Measurements from ENCODE around the gene PDE7B. TPM values are rescaled to one million over a fixed set of nuclear protein-coding genes. Genes with fewer than 3 reads are reported as not detected.
A peak's percentile ranks its signal among the peaks of the same experiment; 100 is the strongest.

PDE7B gene
- total RNA-seq, 2 experiments from 2014 or later: 0.73 to 1.1 TPM

DNA sequence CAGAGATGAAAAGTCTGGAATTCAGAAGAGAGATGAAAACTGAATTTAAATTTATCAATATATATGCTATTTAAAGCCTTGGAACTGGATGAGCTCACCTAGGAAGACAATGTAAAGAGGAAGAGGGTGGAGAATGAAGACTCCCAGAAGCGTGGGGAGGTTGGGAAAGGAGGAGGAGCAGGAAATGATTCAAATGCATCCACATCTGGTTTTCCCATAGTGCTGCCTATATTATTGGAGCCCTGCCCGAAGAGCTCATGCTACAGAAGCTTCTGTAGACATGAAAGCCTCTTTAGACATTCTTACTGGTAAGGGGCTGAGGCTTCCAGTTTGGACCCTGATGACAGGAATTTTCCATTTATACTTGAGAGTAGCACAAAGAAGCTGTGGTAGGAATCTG lies 19.2 kb downstream of the PDE7B start:
- intact Hi-C loops (cut with DNase I, micrococcal nuclease): no loop called here
- DNase-seq (no peak), ATAC-seq (no peak)
- H3K4me1 Mint-ChIP-seq: peaks cover 20% of the 10 kb centered on the region
- peaks cover 2% of the 10 kb centered on the region for H3K9me3 Mint-ChIP-seq (ENCODE audit: low read depth)
- CTCF ChIA-PET: interaction anchor here (0.8 to 1.4 kb wide), 4 partner anchors 17 to 181 kb away, joined by 3 to 5 read pairs (median 4); partner anchors contain the start of gene PDE7B
- POLR2A ChIA-PET: no interaction called here
- H3K27ac Mint-ChIP-seq: no peak overlapping the region
- no peaks in the 10 kb centered on the region for H3K36me3 Mint-ChIP-seq (ENCODE audit: low read depth)
- H3K4me3 Mint-ChIP-seq: no peak overlapping the region
- H3K27me3 Mint-ChIP-seq: no peaks in the 10 kb centered on the region

- peaks cover 2% of the 10 kb centered on the region for H3K9me3 Mint-ChIP-seq (ENCODE audit: low read depth)
- intact Hi-C loops (cut with DNase I, micrococcal nuclease): no loop called here
- H3K4me1 Mint-ChIP-seq: peaks cover 25% of the 10 kb centered on the region
- ChIA-PET POLR2A (no interaction called here), CTCF (interaction anchor here (0.9 to 1.4 kb wide), 3 partner anchors 17 to 181 kb away, joined by 3 to 5 read pairs (median 4); partner anchors contain the start of gene PDE7B)
- H3K4me3 Mint-ChIP-seq: no peak overlapping the region
- no peaks in the 10 kb centered on the region for H3K27me3 Mint-ChIP-seq
- no peaks in the 10 kb centered on the region for H3K36me3 Mint-ChIP-seq (ENCODE audit: low read depth)
- ATAC-seq (no peak), DNase-seq (no peak)
- no peak overlapping the region for H3K27ac Mint-ChIP-seq
These were observed 19.8 kb downstream of the PDE7B start for GRCh38 chr6:135871296-135871695.

- ChIA-PET POLR2A (no interaction called here), CTCF (interaction anchor here (1.0 kb wide), 1 partner anchor 18 kb away, joined by 5 read pairs; no protein-coding TSS in a partner anchor)
- Mint-ChIP-seq H3K27ac (no peak overlapping the region), H3K36me3 (ENCODE audit: low read depth) (no peaks in the 10 kb centered on the region), H3K4me3 (no peak overlapping the region), H3K4me1 (peaks cover 29% of the 10 kb centered on the region), H3K27me3 (no peaks in the 10 kb centered on the region), H3K9me3 (ENCODE audit: low read depth) (peaks cover 2% of the 10 kb centered on the region)
- intact Hi-C loops (cut with DNase I, micrococcal nuclease): no loop called here
- DNase-seq (no peak), ATAC-seq (no peak)
These were observed 20.4 kb downstream of the PDE7B start for GRCh38 chr6:135871878-135872277.

DNA sequence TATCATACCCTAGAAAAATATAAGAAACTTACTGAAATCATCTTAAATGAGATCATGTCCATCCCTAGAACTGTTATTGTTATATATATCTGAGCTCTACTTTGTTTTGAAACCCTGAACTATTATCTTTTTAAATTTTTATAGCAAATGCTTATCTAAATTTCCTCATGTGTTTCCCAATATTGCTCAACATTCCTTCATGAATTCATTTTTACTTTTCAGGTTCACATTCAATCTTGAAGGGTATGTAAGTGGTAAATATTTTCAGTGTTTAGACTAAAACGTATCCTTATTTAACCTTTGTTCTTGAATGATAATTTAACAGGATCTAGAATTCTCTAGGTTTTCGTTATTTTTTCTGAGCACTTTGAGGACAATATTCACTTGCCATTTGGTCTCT lies 23.9 kb downstream of the PDE7B start:
- peak overlapping the region; percentile 23 for H3K27ac Mint-ChIP-seq
- DNase-seq (no peak), ATAC-seq (no peak)
- CTCF ChIA-PET: interaction anchor here (1.2 to 1.4 kb wide), 2 partner anchors 47 to 93 kb away, joined by 3 to 4 read pairs; no protein-coding TSS in a partner anchor
- no peaks in the 10 kb centered on the region for H3K27me3 Mint-ChIP-seq
- H3K9me3 Mint-ChIP-seq (ENCODE audit: low read depth): peaks cover under 1% of the 10 kb centered on the region
- intact Hi-C loops (cut with DNase I, micrococcal nuclease): no loop called here
- H3K4me1 Mint-ChIP-seq: peaks cover 41% of the 10 kb centered on the region
- H3K4me3 Mint-ChIP-seq: no peak overlapping the region
- POLR2A ChIA-PET: no interaction called here
- no peaks in the 10 kb centered on the region for H3K36me3 Mint-ChIP-seq (ENCODE audit: low read depth)

DNA sequence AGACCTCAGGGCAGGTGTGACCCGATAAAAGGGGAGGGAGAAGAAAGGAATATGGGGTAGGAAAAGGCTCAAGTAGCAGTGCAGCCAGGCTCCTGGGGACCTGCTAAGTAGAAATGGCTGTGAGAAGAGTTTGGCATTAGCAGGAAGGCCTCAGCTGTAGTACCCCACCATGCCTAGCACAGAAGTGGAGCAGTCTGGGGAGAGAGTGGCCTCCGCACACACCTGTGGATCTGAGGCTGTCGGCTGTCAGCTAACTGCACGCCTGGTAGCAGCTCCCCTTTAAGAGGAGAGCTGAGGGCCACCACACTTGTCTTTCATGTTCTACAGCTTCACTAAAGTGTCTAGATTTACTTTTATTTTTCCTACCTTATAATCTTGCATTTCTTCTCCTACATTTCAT lies 24.6 kb downstream of the PDE7B start:
- no peak for ATAC-seq
- intact Hi-C loops (cut with DNase I, micrococcal nuclease): no loop called here

DNA sequence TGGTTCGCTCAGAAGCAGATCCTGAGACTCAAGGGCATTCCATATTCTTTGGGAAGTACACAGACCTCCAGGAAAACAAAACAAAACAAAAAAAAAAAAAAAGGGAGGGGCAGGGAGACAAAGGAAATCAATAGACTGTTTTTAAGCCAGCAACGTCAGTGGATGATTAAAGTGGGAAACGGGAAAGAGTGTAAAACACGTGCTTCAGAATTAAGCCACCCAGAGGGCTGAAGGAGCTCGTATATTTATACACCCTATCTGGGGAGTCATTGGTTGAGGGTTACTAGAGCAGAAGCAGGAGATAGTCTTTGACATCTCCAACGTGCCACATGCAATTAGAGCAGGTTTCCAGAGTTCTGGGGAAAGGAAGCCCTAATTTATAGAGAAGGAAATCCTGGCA lies 26.2 kb downstream of the PDE7B start:
- Mint-ChIP-seq H3K4me3 (no peak overlapping the region), H3K27ac (no peak overlapping the region), H3K27me3 (no peaks in the 10 kb centered on the region), H3K36me3 (ENCODE audit: low read depth) (no peaks in the 10 kb centered on the region), H3K4me1 (peaks cover 50% of the 10 kb centered on the region), H3K9me3 (ENCODE audit: low read depth) (no peaks in the 10 kb centered on the region)
- ATAC-seq: no peak
- CTCF ChIA-PET: no interaction called here
- POLR2A ChIA-PET: no interaction called here
- no peak for DNase-seq
- intact Hi-C loops (cut with DNase I, micrococcal nuclease): no loop called here

More for the DNA sequence above, 24.6 kb downstream of the PDE7B start:
- peak overlapping the region; percentile 24 for H3K27ac Mint-ChIP-seq
- H3K27me3 Mint-ChIP-seq: no peaks in the 10 kb centered on the region
- peak; percentile 23 for DNase-seq
- peaks cover 42% of the 10 kb centered on the region for H3K4me1 Mint-ChIP-seq
- ChIA-PET POLR2A (no interaction called here), CTCF (interaction anchor here (0.9 to 1.4 kb wide), 3 partner anchors 20 to 93 kb away, joined by 3 to 4 read pairs (median 3); no protein-coding TSS in a partner anchor)
- H3K36me3 Mint-ChIP-seq (ENCODE audit: low read depth): no peaks in the 10 kb centered on the region
- H3K9me3 Mint-ChIP-seq (ENCODE audit: low read depth): no peaks in the 10 kb centered on the region
- no peak overlapping the region for H3K4me3 Mint-ChIP-seq

DNA sequence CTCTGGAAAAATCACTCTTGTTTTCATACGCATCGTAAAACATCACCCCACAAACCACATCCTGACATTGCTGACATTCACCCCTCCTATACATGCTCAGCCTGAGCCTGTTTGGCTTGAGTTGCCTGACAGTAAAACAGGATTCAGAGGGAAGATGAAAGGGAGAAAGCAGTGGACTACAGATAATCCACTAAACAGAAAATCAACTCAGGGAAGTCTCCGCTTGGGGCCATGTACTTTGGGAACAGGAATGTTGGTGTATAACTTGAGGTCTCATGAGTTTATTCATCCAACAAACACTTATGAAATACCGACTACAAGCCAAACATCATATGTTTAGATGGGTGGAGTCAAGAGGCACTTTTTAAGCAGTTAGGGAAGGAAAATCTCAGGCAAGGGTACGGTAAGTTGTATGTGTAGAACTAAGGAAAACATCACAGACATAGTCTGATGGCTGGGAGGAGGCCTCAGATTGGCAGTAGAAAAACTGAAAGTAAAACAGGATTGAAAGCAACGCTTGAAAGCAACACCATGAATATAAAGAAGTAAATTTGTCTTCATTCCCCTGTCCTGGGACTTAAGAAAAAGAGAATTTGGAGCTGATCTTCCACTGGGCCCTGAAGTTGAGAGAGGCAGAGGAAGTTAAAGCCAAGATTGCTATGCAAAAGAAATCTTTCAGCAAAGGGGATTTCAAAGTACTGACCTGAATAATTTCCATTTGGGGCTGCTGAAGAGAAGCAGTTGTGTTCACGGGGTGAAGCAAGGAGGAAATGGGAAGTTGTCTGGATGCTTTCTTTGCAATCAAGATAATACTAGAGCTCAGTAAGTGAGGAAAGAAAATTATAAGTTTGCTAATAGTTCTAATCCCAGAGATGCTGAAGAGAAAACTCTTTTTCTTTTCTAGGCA lies 28.8 kb downstream of the PDE7B start:
- ATAC-seq: peak; percentile 92
- H3K36me3 Mint-ChIP-seq (ENCODE audit: low read depth): no peaks in the 10 kb centered on the region
- POLR2A ChIA-PET: no interaction called here
- CTCF ChIA-PET: interaction anchor here (0.6 to 0.8 kb wide), 3 partner anchors 21 to 456 kb away, joined by 3 to 4 read pairs (median 3); no protein-coding TSS in a partner anchor
- H3K4me3 Mint-ChIP-seq: peak overlapping the region; percentile 72
- DNase-seq: peak; percentile 68
- intact Hi-C loops (cut with DNase I, micrococcal nuclease): loop anchor here in 1 of 2 experiments (1.0 kb wide), 1 partner anchor 382 kb away; no protein-coding TSS in a partner anchor
- H3K4me1 Mint-ChIP-seq: peaks cover 67% of the 10 kb centered on the region
- no peaks in the 10 kb centered on the region for H3K9me3 Mint-ChIP-seq (ENCODE audit: low read depth)
- no peaks in the 10 kb centered on the region for H3K27me3 Mint-ChIP-seq
- peak overlapping the region; percentile 98 for H3K27ac Mint-ChIP-seq

GRCh38 chr6:135883045-135883444 lies 31.5 kb downstream of the PDE7B start:
- intact Hi-C loops (cut with DNase I, micrococcal nuclease): no loop called here
- ChIA-PET POLR2A (no interaction called here), CTCF (interaction anchor here (0.9 to 1.8 kb wide), 3 partner anchors 24 to 347 kb away, joined by 3 to 4 read pairs (median 3); no protein-coding TSS in a partner anchor)
- no peaks in the 10 kb centered on the region for H3K9me3 Mint-ChIP-seq (ENCODE audit: low read depth)
- H3K36me3 Mint-ChIP-seq (ENCODE audit: low read depth): no peaks in the 10 kb centered on the region
- no peak overlapping the region for H3K27ac Mint-ChIP-seq
- peaks cover 50% of the 10 kb centered on the region for H3K4me1 Mint-ChIP-seq
- DNase-seq (no peak), ATAC-seq (no peak)
- H3K4me3 Mint-ChIP-seq: no peak overlapping the region
- no peaks in the 10 kb centered on the region for H3K27me3 Mint-ChIP-seq

- DNase-seq: no peak
These were observed 32.0 kb downstream of the PDE7B start for GRCh38 chr6:135883536-135883935.

DNA sequence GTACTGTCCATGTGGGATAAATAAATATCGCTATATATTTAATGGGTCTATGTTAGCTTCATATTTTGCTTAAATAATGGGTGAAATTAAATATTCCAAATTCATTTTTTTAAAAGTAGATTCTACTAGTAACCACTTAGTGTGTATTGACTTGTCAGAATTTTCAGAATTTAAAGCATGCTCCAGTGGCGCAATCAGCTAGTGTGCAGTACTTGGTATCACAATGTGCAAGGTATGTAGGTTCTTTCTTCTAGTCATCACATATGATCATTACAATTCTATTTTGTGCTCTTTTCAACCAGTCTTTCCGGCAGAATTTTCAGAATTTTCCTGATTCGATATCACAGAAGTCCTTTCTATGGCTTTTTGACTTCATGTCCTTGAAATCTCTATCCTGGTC lies 32.6 kb downstream of the PDE7B start:
- intact Hi-C loops (cut with DNase I, micrococcal nuclease): no loop called here
- no peak for ATAC-seq
- Mint-ChIP-seq H3K9me3 (ENCODE audit: low read depth) (no peaks in the 10 kb centered on the region), H3K4me1 (peaks cover 50% of the 10 kb centered on the region), H3K27me3 (no peaks in the 10 kb centered on the region), H3K4me3 (no peak overlapping the region), H3K36me3 (ENCODE audit: low read depth) (no peaks in the 10 kb centered on the region), H3K27ac (no peak overlapping the region)
- POLR2A ChIA-PET: no interaction called here
- CTCF ChIA-PET: interaction anchor here (0.9 to 1.8 kb wide), 3 partner anchors 23 to 342 kb away, joined by 3 to 4 read pairs (median 4); no protein-coding TSS in a partner anchor
- no peak for DNase-seq

More at GRCh38 chr6:135883536-135883935, 32.0 kb downstream of the PDE7B start:
- POLR2A ChIA-PET: no interaction called here
- Mint-ChIP-seq H3K9me3 (ENCODE audit: low read depth) (no peaks in the 10 kb centered on the region), H3K27me3 (no peaks in the 10 kb centered on the region), H3K4me3 (no peak overlapping the region), H3K27ac (no peak overlapping the region), H3K4me1 (peaks cover 50% of the 10 kb centered on the region), H3K36me3 (ENCODE audit: low read depth) (no peaks in the 10 kb centered on the region)
- intact Hi-C loops (cut with DNase I, micrococcal nuclease): no loop called here
- CTCF ChIA-PET: interaction anchor here (0.9 to 1.8 kb wide), 4 partner anchors 24 to 348 kb away, joined by 3 to 4 read pairs (median 4); no protein-coding TSS in a partner anchor
- no peak for ATAC-seq

- H3K27ac Mint-ChIP-seq: no peak overlapping the region
- intact Hi-C loops (cut with DNase I, micrococcal nuclease): no loop called here
- ATAC-seq (no peak), DNase-seq (no peak)
- CTCF ChIA-PET: interaction anchor here (1.5 kb wide), 1 partner anchor 110 kb away, joined by 3 read pairs; no protein-coding TSS in a partner anchor
- no peaks in the 10 kb centered on the region for H3K36me3 Mint-ChIP-seq (ENCODE audit: low read depth)
- H3K4me1 Mint-ChIP-seq: peaks cover 25% of the 10 kb centered on the region
- no peak overlapping the region for H3K4me3 Mint-ChIP-seq
- no peaks in the 10 kb centered on the region for H3K9me3 Mint-ChIP-seq (ENCODE audit: low read depth)
- POLR2A ChIA-PET: no interaction called here
- no peaks in the 10 kb centered on the region for H3K27me3 Mint-ChIP-seq
These were observed 35.6 kb downstream of the PDE7B start for GRCh38 chr6:135887069-135887468.
